ENCODE data around the gene PCGF3.

GRCh38 chr4:801436-802124 lies 95.9 kb downstream of the PCGF3 start:
- TF ChIP-seq CTCF (IDR thresholded peaks at IDR 0.05) (no peak), POLR2AphosphoS5 (IDR thresholded peaks at IDR 0.05) (no peak)

Measured in prostate gland (tissue), 2 donors.